ENCODE measurements around the gene TRPV3.
"Not testable (repeated sequence)": the region's sequence is repeated elsewhere in the genome, so short reads cannot be mapped to it uniquely, and the experiment has no call there.

TRPV3 gene

GRCh38 chr17:3557768-3558583 lies at the start of gene TRPV3:
Gene TRPV3, minus strand, starts transcription at chr17:3557812. Its CDS starts 2,962 bp downstream, at chr17:3554850.
- no peak for DNase-seq

GRCh38 chr17:3603870-3604259 lies 46.3 kb upstream of the TRPV3 start:
- DNase-seq = no peak

- no peak for DNase-seq
These were observed 45.7 kb upstream of the TRPV3 start for GRCh38 chr17:3603119-3603869.

GRCh38 chr17:3602499-3602898 lies 44.9 kb upstream of the TRPV3 start:
- no peak for DNase-seq

- no peak for DNase-seq
These were observed 43.1 kb upstream of the TRPV3 start for GRCh38 chr17:3600529-3601205.

- no peak for DNase-seq
These were observed 40.5 kb upstream of the TRPV3 start for GRCh38 chr17:3598078-3598477.

GRCh38 chr17:3596804-3597464 lies 39.3 kb upstream of the TRPV3 start:
- no peak for DNase-seq

GRCh38 chr17:3594976-3595375 lies 37.4 kb upstream of the TRPV3 start:
- DNase-seq = no peak

GRCh38 chr17:3594051-3594800 lies 36.6 kb upstream of the TRPV3 start:
- DNase-seq = no peak

GRCh38 chr17:3593384-3593783 lies 35.8 kb upstream of the TRPV3 start:
- DNase-seq = no peak

GRCh38 chr17:3592216-3592860 lies 34.7 kb upstream of the TRPV3 start:
- DNase-seq = no peak

GRCh38 chr17:3590768-3591167 lies 33.2 kb upstream of the TRPV3 start:
- DNase-seq = no peak

- DNase-seq = no peak
These were observed 32.6 kb upstream of the TRPV3 start for GRCh38 chr17:3590231-3590630.

- DNase-seq = no peak
These were observed 32.2 kb upstream of the TRPV3 start for GRCh38 chr17:3589784-3590183.

GRCh38 chr17:3585826-3586225 lies 28.2 kb upstream of the TRPV3 start:
- no peak for DNase-seq

- no peak for DNase-seq
These were observed 25.8 kb upstream of the TRPV3 start for GRCh38 chr17:3583456-3583855.

GRCh38 chr17:3582915-3583314 lies 25.3 kb upstream of the TRPV3 start:
- no peak for DNase-seq

- DNase-seq = not testable (repeated sequence)
These were observed 21.1 kb upstream of the TRPV3 start for GRCh38 chr17:3578667-3579066.

- DNase-seq = no peak
These were observed 19.4 kb upstream of the TRPV3 start for GRCh38 chr17:3576970-3577369.

GRCh38 chr17:3575511-3575910 lies 17.9 kb upstream of the TRPV3 start:
- no peak for DNase-seq

- DNase-seq = no peak
These were observed 16.6 kb upstream of the TRPV3 start for GRCh38 chr17:3574231-3574630.
